Peyer's patch (tissue), 4 donors: ENCODE results near the gene MED13.

Source experiments
- POLR2A ChIP-seq, 2 donors: fragments of 450-650 bp; IDR thresholded peaks; one replicate each; pipeline ENCODE4 v1.5.1; 2017; ENCODE audit warnings: antibody characterized with exemption in 2 of 2, mild to moderate bottlenecking in 2 of 2, moderate library complexity in 2 of 2
- TF ChIP-seq, protein P1 (sequence below), 6 experiments: fragments of 450-650 bp in 4 of 6; fragments of 200-600 bp in 2 of 6; sonication (generic) in 1 of 6; IDR thresholded peaks; one replicate each; pipeline ENCODE4 v1.5.1; 2017 to 2019; ENCODE audit warnings: antibody characterized with exemption in 6 of 6, mild to moderate bottlenecking in 3 of 6, moderate library complexity in 1 of 6

DNA sequence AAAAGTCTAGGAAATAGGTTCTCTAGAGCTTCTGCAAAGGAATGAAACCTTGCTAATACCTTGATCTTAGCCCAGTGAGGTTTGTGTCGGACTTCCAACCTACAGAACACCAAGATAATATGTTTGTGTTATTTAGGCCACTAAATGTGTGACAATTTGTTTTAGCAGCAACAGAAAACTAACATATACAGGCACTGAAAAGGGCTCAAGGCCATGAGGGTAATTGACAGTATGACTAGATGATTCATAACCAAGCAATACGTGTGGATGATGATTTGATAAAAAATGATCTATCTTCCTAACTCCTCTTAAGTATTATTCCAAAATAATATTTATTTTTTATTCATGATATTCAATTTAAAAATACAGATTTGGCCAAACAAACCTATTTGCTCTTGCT is 27.7 kb upstream of the MED13 start:
- TF ChIP-seq, protein P1, sequence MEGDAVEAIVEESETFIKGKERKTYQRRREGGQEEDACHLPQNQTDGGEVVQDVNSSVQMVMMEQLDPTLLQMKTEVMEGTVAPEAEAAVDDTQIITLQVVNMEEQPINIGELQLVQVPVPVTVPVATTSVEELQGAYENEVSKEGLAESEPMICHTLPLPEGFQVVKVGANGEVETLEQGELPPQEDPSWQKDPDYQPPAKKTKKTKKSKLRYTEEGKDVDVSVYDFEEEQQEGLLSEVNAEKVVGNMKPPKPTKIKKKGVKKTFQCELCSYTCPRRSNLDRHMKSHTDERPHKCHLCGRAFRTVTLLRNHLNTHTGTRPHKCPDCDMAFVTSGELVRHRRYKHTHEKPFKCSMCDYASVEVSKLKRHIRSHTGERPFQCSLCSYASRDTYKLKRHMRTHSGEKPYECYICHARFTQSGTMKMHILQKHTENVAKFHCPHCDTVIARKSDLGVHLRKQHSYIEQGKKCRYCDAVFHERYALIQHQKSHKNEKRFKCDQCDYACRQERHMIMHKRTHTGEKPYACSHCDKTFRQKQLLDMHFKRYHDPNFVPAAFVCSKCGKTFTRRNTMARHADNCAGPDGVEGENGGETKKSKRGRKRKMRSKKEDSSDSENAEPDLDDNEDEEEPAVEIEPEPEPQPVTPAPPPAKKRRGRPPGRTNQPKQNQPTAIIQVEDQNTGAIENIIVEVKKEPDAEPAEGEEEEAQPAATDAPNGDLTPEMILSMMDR (IDR thresholded peaks at IDR 0.05): no peak
- TF ChIP-seq POLR2A (IDR thresholded peaks at IDR 0.05): no peak
